H1 (cell line): ENCODE results near the gene SMG7. TPM values are rescaled to one million over a fixed set of nuclear protein-coding genes. Genes with fewer than 3 reads are reported as not detected.
A peak's percentile ranks its signal among the peaks of the same experiment; 100 is the strongest.

Source experiments
- CTCF ChIA-PET: fragments of 300-600 bp; sonication (Branson Sonifier 250); formaldehyde crosslinking; loops from one replicate; lab custom pipeline; 2021; ENCODE audit not compliant: partially characterized antibody; lab: Charles Lee
- POLR2A ChIA-PET: fragments of 300-600 bp; sonication (Branson Sonifier 250); formaldehyde crosslinking; loops from one replicate; lab custom pipeline; 2021; ENCODE audit warnings: inconsistent platforms; ENCODE audit not compliant: partially characterized antibody; lab: Charles Lee
- DNase-seq, 2 experiments: peaks; one replicate each; pipeline versions ENCODE4 v3.0.0 to v3.0.0-alpha.2; 2010 to 2022; ENCODE audit warnings: low spot score in 2 of 2, low read depth in 1 of 2, mixed read lengths in 1 of 2
- FAIRE-seq: peaks from 2 replicates; lab custom pipeline; 2011; peaks lifted over from hg19 to GRCh38; lab: Jason Lieb, UNC
- H2AFZ ChIP-seq: 2 replicates; pipeline ENCODE4 v1.8.1; 2012; ENCODE audit warnings: low read length, inconsistent platforms
- H2AK5ac ChIP-seq: 2 replicates; pipeline ENCODE4 v1.6.1; 2013; ENCODE audit warnings: low read depth, low read length
- H2BK120ac ChIP-seq: replicated peaks from 2 replicates; pipeline ENCODE3; 2013; ENCODE audit warnings: low read depth, low read length, inconsistent platforms
- H2BK12ac ChIP-seq: 2 replicates; pipeline ENCODE4 v1.6.1; 2013; ENCODE audit warnings: low read depth, low read length
- H2BK15ac ChIP-seq: 2 replicates; pipeline ENCODE4 v1.6.1; 2013; ENCODE audit warnings: low read length
- H2BK20ac ChIP-seq: 2 replicates; pipeline ENCODE4 v1.6.1; 2013; ENCODE audit warnings: low read length
- H2BK5ac ChIP-seq: 2 replicates; pipeline ENCODE4 v1.6.1; 2013; ENCODE audit warnings: low read depth, low read length
- H3K14ac ChIP-seq: 2 replicates; pipeline ENCODE4 v1.6.1; 2013; ENCODE audit warnings: inconsistent platforms; ENCODE audit not compliant: insufficient read length
- H3K18ac ChIP-seq: 2 replicates; pipeline ENCODE4 v1.6.1; 2013; ENCODE audit warnings: low read length; ENCODE audit errors: extremely low read depth
- H3K23ac ChIP-seq: 2 replicates; pipeline ENCODE4 v1.6.1; 2013; ENCODE audit warnings: inconsistent platforms; ENCODE audit not compliant: insufficient read length
- H3K23me2 ChIP-seq: 2 replicates; pipeline ENCODE4 v1.6.1; 2013; ENCODE audit warnings: low read depth, low read length
- H3K27ac ChIP-seq: 2 replicates; pipeline ENCODE4 v1.6.1; 2011; ENCODE audit warnings: low read depth, low read length, inconsistent platforms
- H3K27me3 ChIP-seq, 4 experiments: replicated peaks in 1 of 4; 1 replicate in 1 of 4; 2 replicates in 3 of 4; pipeline versions ENCODE4 v1.6.1 to v1.8.1; 2011 to 2013; ENCODE audit warnings: low read length in 3 of 4, mild to moderate bottlenecking in 3 of 4, inconsistent platforms in 2 of 4, mixed read lengths in 2 of 4, moderate library complexity in 1 of 4; ENCODE audit not compliant: control insufficient read depth in 3 of 4, insufficient read depth in 3 of 4; ENCODE audit errors: extremely low read depth in 1 of 4
- H3K36me3 ChIP-seq, 4 experiments: 2 replicates each; pipeline versions ENCODE4 v1.6.1 to v1.8.1; 2011 to 2013; ENCODE audit warnings: mild to moderate bottlenecking in 4 of 4, low read length in 3 of 4, moderate library complexity in 2 of 4, control low read depth in 1 of 4, inconsistent platforms in 1 of 4; ENCODE audit not compliant: insufficient read depth in 4 of 4, control insufficient read depth in 2 of 4
- H3K4ac ChIP-seq: replicated peaks from 2 replicates; pipeline ENCODE3; 2013; ENCODE audit warnings: low read length, low read depth, mixed read lengths, inconsistent platforms; ENCODE audit not compliant: insufficient read length
- H3K4me1 ChIP-seq, 4 experiments: replicated peaks in 1 of 4; 1 replicate in 1 of 4; 2 replicates in 3 of 4; pipeline versions ENCODE4 v1.6.1 to v1.8.1; 2011 to 2013; ENCODE audit warnings: low read length in 3 of 4, inconsistent platforms in 2 of 4, mixed read lengths in 1 of 4; ENCODE audit not compliant: insufficient read depth in 4 of 4, control insufficient read depth in 3 of 4
- H3K4me2 ChIP-seq, 2 experiments: 2 replicates each; pipeline versions ENCODE4 v1.6.1 to v1.8.1; 2011 to 2013; ENCODE audit warnings: low read depth in 2 of 2, low read length in 2 of 2, control low read depth in 1 of 2, inconsistent platforms in 1 of 2, mild to moderate bottlenecking in 1 of 2; ENCODE audit not compliant: insufficient read depth in 1 of 2
- H3K4me3 ChIP-seq, 4 experiments: fragments of 200-600, 300-600 bp in 1 of 4; sonication (generic), shearing (Covaris generic), sonication (Bioruptor Twin) in 1 of 4; 2 replicates each; pipeline versions ENCODE4 v1.5.1 to v1.8.1; 2011 to 2016; ENCODE audit warnings: low read length in 4 of 4, low read depth in 3 of 4, control low read depth in 2 of 4, inconsistent platforms in 2 of 4, mild to moderate bottlenecking in 2 of 4, mixed read lengths in 1 of 4, moderate library complexity in 1 of 4; ENCODE audit not compliant: insufficient read depth in 2 of 4; ENCODE audit errors: extremely low read depth in 1 of 4
- H3K56ac ChIP-seq: replicated peaks from 2 replicates; pipeline ENCODE3; 2013; ENCODE audit warnings: low read depth, mild to moderate bottlenecking, mixed read lengths, low read length, inconsistent platforms; ENCODE audit not compliant: insufficient read length
- H3K79me1 ChIP-seq: 2 replicates; pipeline ENCODE4 v1.6.1; 2013; ENCODE audit warnings: low read depth, low read length, control low read depth
- H3K79me2 ChIP-seq, 2 experiments: 2 replicates each; pipeline versions ENCODE4 v1.6.1 to v1.8.1; 2012 to 2013; ENCODE audit warnings: low read length in 2 of 2, mild to moderate bottlenecking in 2 of 2, inconsistent platforms in 1 of 2; ENCODE audit not compliant: insufficient read depth in 2 of 2, control insufficient read depth in 1 of 2
- H3K9ac ChIP-seq, 4 experiments: replicated peaks in 1 of 4; 1 replicate in 1 of 4; 2 replicates in 3 of 4; pipeline versions ENCODE4 v1.6.1 to v1.8.1; 2011 to 2013; ENCODE audit warnings: low read depth in 3 of 4, low read length in 3 of 4, control low read depth in 2 of 4, mild to moderate bottlenecking in 2 of 4, moderate library complexity in 2 of 4, inconsistent platforms in 1 of 4; ENCODE audit errors: extremely low read depth in 1 of 4
- H3K9me3 ChIP-seq, 2 experiments: 2 replicates each; pipeline versions ENCODE4 v1.6.1 to v1.8.1; 2012 to 2013; ENCODE audit warnings: mild to moderate bottlenecking in 2 of 2, moderate library complexity in 2 of 2, control low read depth in 1 of 2, inconsistent platforms in 1 of 2, low read depth in 1 of 2, low read length in 1 of 2, mixed read lengths in 1 of 2; ENCODE audit not compliant: insufficient read depth in 2 of 2
- H4K20me1 ChIP-seq, 2 experiments: replicated peaks in 1 of 2; 2 replicates each; pipeline versions ENCODE3 to v1.8.1; 2011 to 2013; ENCODE audit warnings: inconsistent platforms in 2 of 2, low read length in 2 of 2, mild to moderate bottlenecking in 1 of 2; ENCODE audit not compliant: insufficient read depth in 2 of 2, control insufficient read depth in 1 of 2
- H4K5ac ChIP-seq: 2 replicates; pipeline ENCODE4 v1.6.1; 2013; ENCODE audit warnings: low read length, low read depth, mixed read lengths, inconsistent platforms; ENCODE audit not compliant: insufficient read length
- H4K8ac ChIP-seq: 2 replicates; pipeline ENCODE4 v1.8.0; 2013; ENCODE audit warnings: mild to moderate bottlenecking, moderate library complexity, low read length, inconsistent platforms; ENCODE audit not compliant: insufficient read depth; ENCODE audit errors: extremely low read depth
- H4K91ac ChIP-seq: replicated peaks from 2 replicates; pipeline ENCODE3; 2013; ENCODE audit warnings: low read length, mixed read lengths, inconsistent platforms; ENCODE audit not compliant: insufficient read length
- CBX8 ChIP-seq: fragments of 300-800, 300-1000 bp; sonication (generic); IDR thresholded peaks from 2 replicates; pipeline ENCODE4 v1.7.1; 2016; ENCODE audit warnings: low read depth, low read length, borderline replicate concordance
- CEBPB ChIP-seq: IDR thresholded peaks from 2 replicates; pipeline ENCODE4 v1.6.1; 2012; ENCODE audit warnings: low read depth, low read length
- CREB1 ChIP-seq: IDR thresholded peaks from 2 replicates; pipeline ENCODE4 v1.6.1; 2012; ENCODE audit warnings: inconsistent platforms
- EGR1 ChIP-seq: IDR thresholded peaks from 2 replicates; pipeline ENCODE4 v1.6.1; 2011; ENCODE audit warnings: low read depth, low read length, borderline replicate concordance
- GTF2F1 ChIP-seq: IDR thresholded peaks from 2 replicates; pipeline ENCODE4 v1.6.1; 2012; ENCODE audit warnings: low read depth, low read length, improper control_type of control experiment, borderline replicate concordance
- HDAC6 ChIP-seq: IDR thresholded peaks from one replicate; pipeline ENCODE4 v1.7.1; 2012; ENCODE audit warnings: low read depth, mild to moderate bottlenecking, inconsistent platforms, low read length, moderate library complexity
- KDM1A ChIP-seq: fragments of 200-600, 300-600 bp; sonication (generic); IDR thresholded peaks from 2 replicates; pipeline ENCODE4 v1.7.1; 2016; ENCODE audit warnings: mild to moderate bottlenecking, low read length, borderline replicate concordance
- NANOG ChIP-seq: IDR thresholded peaks from 2 replicates; pipeline ENCODE4 v1.6.1; 2011; ENCODE audit warnings: low read length, low read depth, mild to moderate bottlenecking, inconsistent platforms; ENCODE audit not compliant: insufficient read depth, poor library complexity, severe bottlenecking
- NRF1 ChIP-seq: IDR thresholded peaks from 2 replicates; pipeline ENCODE4 v1.6.1; 2011; ENCODE audit warnings: mild to moderate bottlenecking, low read depth, low read length, improper control_type of control experiment
- RFX5 ChIP-seq: IDR thresholded peaks from 2 replicates; pipeline ENCODE4 v1.6.1; 2011; ENCODE audit warnings: low read depth, low read length, improper control_type of control experiment, borderline replicate concordance
- SIX5 ChIP-seq: IDR thresholded peaks from 2 replicates; pipeline ENCODE4 v1.6.1; 2011; ENCODE audit warnings: mild to moderate bottlenecking, low read depth, low read length
- SP2 ChIP-seq: IDR thresholded peaks from 2 replicates; pipeline ENCODE4 v1.6.1; 2012; ENCODE audit warnings: mild to moderate bottlenecking, low read length, inconsistent platforms
- TAF7 ChIP-seq: optimal IDR thresholded peaks from 2 replicates; pipeline ENCODE3; 2011; ENCODE audit warnings: low read depth, mild to moderate bottlenecking, inconsistent platforms, low read length, moderate library complexity, borderline replicate concordance
- TCF12 ChIP-seq: IDR thresholded peaks from 2 replicates; pipeline ENCODE4 v1.6.1; 2011; ENCODE audit warnings: low read depth, mild to moderate bottlenecking, low read length
- WGBS, 2 experiments: shearing (Covaris generic) in 1 of 2; methylation state at CpG; one replicate each; pipeline versions ENCODE4 v1.1.6 to v1.1.7; 2013 to 2015; ENCODE audit warnings: low lambda C conversion rate in 2 of 2, mixed read lengths in 2 of 2, inconsistent platforms in 1 of 2, low coverage in 1 of 2, missing lambda C conversion rate in 1 of 2; ENCODE audit not compliant: insufficient replicate concordance in 2 of 2, insufficient coverage in 1 of 2, insufficient read length in 1 of 2; ENCODE audit errors: extremely low coverage in 1 of 2, missing lambda C conversion rate in 1 of 2; 5-methylcytosine and 5-hydroxymethylcytosine counted together
- polyA plus RNA-seq, 7 experiments: library from polyadenylated mRNA; depleted of rRNA in 3 of 7; stranded (reverse) in 5 of 7; unstranded in 2 of 7; fragments of >200 nt in 5 of 7; fragments of 200-250 nt in 2 of 7; gene quantifications; 1 replicate in 5 of 7; 2 replicates in 1 of 7; 4 replicates in 1 of 7; pipeline versions ENCODE4 v1.2.1 to v1.2.3, GENCODE V29; 2011 to 2013; ENCODE audit warnings: missing spikeins in 2 of 7, mixed read lengths in 2 of 7
- total RNA-seq: library from RNA; stranded (reverse); fragmentation: NEBNext Ultra II Directional; extraction: Animal tissue kit (Norgen Biotek cat#: 25700); gene quantifications from 2 replicates; pipeline ENCODE4 v1.2.1, GENCODE V29; 2021
- TF ChIP-seq, protein P1 (sequence below): IDR thresholded peaks from 2 replicates; pipeline ENCODE4 v1.6.1; 2012; ENCODE audit warnings: inconsistent platforms

The SMG7 gene
- total and polyA plus RNA-seq, 2 of the 8 experiments (the other 6 are each of a cell fraction or from before 2014, with no cell fraction given) = 39.3 to 65.6 TPM

DNA sequence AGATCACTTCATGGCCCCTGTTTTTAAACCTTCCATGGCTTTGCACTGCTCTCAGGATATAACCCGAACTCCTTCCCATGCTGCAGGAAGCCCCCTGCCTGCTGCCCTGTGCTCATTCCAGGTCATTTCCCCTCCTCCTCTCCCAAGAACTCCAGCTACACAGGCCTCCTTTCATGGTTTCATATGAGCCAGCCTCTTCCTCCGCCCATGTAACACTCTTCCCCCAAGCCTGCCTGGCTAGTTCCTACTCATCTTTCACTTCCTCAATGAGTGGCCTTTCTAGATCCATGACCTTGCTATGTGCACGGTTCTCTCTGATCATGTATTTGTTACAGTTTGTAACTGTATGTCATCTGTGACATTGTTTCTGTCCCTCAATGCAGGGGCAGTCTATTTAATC, 121.1 kb downstream of the SMG7 start:
- H2BK5ac ChIP-seq = 0 out of 2 replicates have a peak overlapping the region, but pooled peaks have one; percentile 19
- no peak overlapping the region for H4K5ac ChIP-seq
- no peaks in the 10 kb centered on the region for H3K23me2 ChIP-seq
- ChIA-PET CTCF (interaction anchor here (0.7 to 1.7 kb wide), 2 partner anchors 9 to 16 kb away, joined by 4 to 5 read pairs; no protein-coding TSS in a partner anchor), POLR2A (no interaction called here)
- no peaks in the 10 kb centered on the region for H4K20me1 ChIP-seq
- H3K4me1 ChIP-seq = peaks cover 0 to 6% (median 4%) of the 10 kb centered on the region in 4 experiments; a peak in 5 of 7 replicates
- no peak overlapping the region for H3K56ac ChIP-seq
- H2BK15ac ChIP-seq = no peak overlapping the region
- peak overlapping the region; percentile 88 for H2AFZ ChIP-seq
- H3K23ac ChIP-seq = no peak overlapping the region
- H2BK120ac ChIP-seq = no peak overlapping the region
- H3K9ac ChIP-seq = no peak overlapping the region
- no peaks in the 10 kb centered on the region for H3K79me1 ChIP-seq
- no peaks in the 10 kb centered on the region for H3K27me3 ChIP-seq
- H2AK5ac ChIP-seq = no peak overlapping the region
- H3K4me3 ChIP-seq = no peak overlapping the region
- peak overlapping the region; percentile 56; the same call in 1 of the 2 replicates for H3K18ac ChIP-seq
- 87% methylated on average over 3 of the region's 3 CpGs; no CpG with 5 or more reads in 1 of the 2 experiments for WGBS, 2 experiments
- H3K79me2 ChIP-seq = no peaks in the 10 kb centered on the region
- no peak overlapping the region for H3K14ac ChIP-seq
- no peak overlapping the region for H4K8ac ChIP-seq
- no peak overlapping the region for H3K4ac ChIP-seq
- no peak overlapping the region for H3K4me2 ChIP-seq
- no peaks in the 10 kb centered on the region for H3K9me3 ChIP-seq
- H3K36me3 ChIP-seq = no peaks in the 10 kb centered on the region
- FAIRE-seq = no peak
- no peak overlapping the region for H2BK20ac ChIP-seq
- no peak overlapping the region for H4K91ac ChIP-seq
- DNase-seq = no peak
- no peak overlapping the region for H3K27ac ChIP-seq
- peak overlapping the region; percentile 60; the same call in 1 of the 2 replicates for H2BK12ac ChIP-seq
- TF ChIP-seq CREB1 = no peak
- TF ChIP-seq GTF2F1 = no peak
- TF ChIP-seq NANOG = no peak
- TF ChIP-seq RFX5 = no peak
- TF ChIP-seq TCF12 = no peak
- no peak for TF ChIP-seq TAF7
- TF ChIP-seq NRF1 = no peak
- TF ChIP-seq, protein P1, sequence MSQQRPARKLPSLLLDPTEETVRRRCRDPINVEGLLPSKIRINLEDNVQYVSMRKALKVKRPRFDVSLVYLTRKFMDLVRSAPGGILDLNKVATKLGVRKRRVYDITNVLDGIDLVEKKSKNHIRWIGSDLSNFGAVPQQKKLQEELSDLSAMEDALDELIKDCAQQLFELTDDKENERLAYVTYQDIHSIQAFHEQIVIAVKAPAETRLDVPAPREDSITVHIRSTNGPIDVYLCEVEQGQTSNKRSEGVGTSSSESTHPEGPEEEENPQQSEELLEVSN = no peak
- no peak for TF ChIP-seq CBX8
- no peak for TF ChIP-seq SIX5
- TF ChIP-seq EGR1 = no peak
- no peak for TF ChIP-seq SP2
- TF ChIP-seq KDM1A = no peak
- no peak for TF ChIP-seq CEBPB
- no peak for TF ChIP-seq HDAC6
